HepG2 (cell line): Measurements from ENCODE around the gene MEX3A. TPM values are rescaled to one million over a fixed set of nuclear protein-coding genes. Genes with fewer than 3 reads are reported as not detected.
A peak's percentile ranks its signal among the peaks of the same experiment; 100 is the strongest.

Experiments used
- ARHGAP35 ChIP-seq: sonication (generic); formaldehyde crosslinking; IDR thresholded peaks from 2 replicates; pipeline ENCODE4 v1.9.0; 2022; ENCODE audit warnings: mild to moderate bottlenecking, inconsistent platforms, moderate library complexity, missing genetic modification reagents, borderline replicate concordance
- BRD4 ChIP-seq: sonication (generic); formaldehyde crosslinking; IDR thresholded peaks from 2 replicates; pipeline ENCODE4 v1.4.0; 2020; ENCODE audit warnings: missing genetic modification reagents
- CAMTA2 ChIP-seq: sonication (generic); formaldehyde crosslinking; IDR thresholded peaks from 2 replicates; pipeline ENCODE4 v1.4.0; 2020; ENCODE audit warnings: mild to moderate bottlenecking, missing genetic modification reagents, borderline replicate concordance
- CBX1 ChIP-seq: IDR thresholded peaks from one replicate; pipeline ENCODE4 v1.6.1; 2016; ENCODE audit warnings: antibody characterized with exemption, low read depth
- GTF2F1 ChIP-seq: fragments of 150-350 bp; IDR thresholded peaks from 2 replicates; pipeline ENCODE4 v1.6.1; 2014; ENCODE audit warnings: low read length
- KAT7 ChIP-seq: IDR thresholded peaks from 2 replicates; pipeline ENCODE4 v1.6.1; 2018; ENCODE audit warnings: borderline replicate concordance, missing compliant biosample characterization
- MAF1 ChIP-seq: sonication (generic); formaldehyde crosslinking; IDR thresholded peaks from 2 replicates; pipeline ENCODE4 v1.5.0; 2020; ENCODE audit warnings: missing genetic modification reagents, borderline replicate concordance
- NR2F2 ChIP-seq: IDR thresholded peaks from 2 replicates; pipeline ENCODE4 v1.6.1; 2012; ENCODE audit warnings: low read depth, inconsistent platforms, borderline replicate concordance
- NRL ChIP-seq: sonication (generic); formaldehyde crosslinking; IDR thresholded peaks from 2 replicates; pipeline ENCODE4 v1.5.0; 2020; ENCODE audit warnings: missing genetic modification reagents, mild to moderate bottlenecking, moderate library complexity, borderline replicate concordance
- POLR2A ChIP-seq, 2 experiments: IDR thresholded peaks; 2 replicates each; pipeline ENCODE4 v1.6.1; 2011; ENCODE audit warnings: low read depth in 2 of 2, low read length in 2 of 2, mild to moderate bottlenecking in 1 of 2, moderate library complexity in 1 of 2; ENCODE audit not compliant: insufficient read depth in 1 of 2
- PTBP1 ChIP-seq: fragments of 200-400 bp; formaldehyde crosslinking; IDR thresholded peaks from 2 replicates; pipeline ENCODE4 v1.6.1; 2018; ENCODE audit warnings: low read length, low read depth; ENCODE audit not compliant: poor library complexity, severe bottlenecking
- SMAD1 ChIP-seq: sonication (generic); formaldehyde crosslinking; IDR thresholded peaks from 2 replicates; pipeline ENCODE4 v1.4.0; 2020; ENCODE audit warnings: missing genetic modification reagents, low read depth, mild to moderate bottlenecking, borderline replicate concordance
- STAG1 ChIP-seq: sonication (generic); formaldehyde crosslinking; IDR thresholded peaks from 2 replicates; pipeline ENCODE4 v1.4.0; 2020; ENCODE audit warnings: missing genetic modification reagents
- ZBTB7B ChIP-seq: sonication (generic); formaldehyde crosslinking; IDR thresholded peaks from 2 replicates; pipeline ENCODE4 v1.4.0; 2020; ENCODE audit warnings: missing genetic modification reagents
- ZFP37 ChIP-seq: sonication (generic); formaldehyde crosslinking; IDR thresholded peaks from 2 replicates; pipeline ENCODE4 v1.4.0; 2020; ENCODE audit warnings: missing genetic modification reagents, borderline replicate concordance
- ZNF557 ChIP-seq: sonication (generic); formaldehyde crosslinking; IDR thresholded peaks from 2 replicates; pipeline ENCODE4 v1.4.0; 2020; ENCODE audit warnings: missing genetic modification reagents
- ZNF614 ChIP-seq: IDR thresholded peaks from 2 replicates; pipeline ENCODE4 v1.6.1; 2018; ENCODE audit warnings: missing biosample characterization, missing genetic modification reagents, inconsistent platforms, borderline replicate concordance
- polyA plus RNA-seq, 8 experiments: library from polyadenylated mRNA; depleted of rRNA in 3 of 8; stranded (reverse) in 7 of 8; unstranded in 1 of 8; fragments of >200 nt; fragmentation: Illumina TruSeq in 4 of 8; extraction: Trizol in 4 of 8; gene quantifications; 2 replicates each; pipeline versions ENCODE4 v1.2.1 to v1.2.3, GENCODE V29; 2011 to 2016; ENCODE audit warnings: low read depth in 4 of 8, missing spikeins in 1 of 8, mixed read lengths in 1 of 8; ENCODE audit not compliant: insufficient read depth in 1 of 8
- total RNA-seq, 5 experiments: library from RNA; depleted of rRNA; stranded (reverse); fragments of >200 nt; fragmentation: Illumina TruSeq; extraction: Trizol; gene quantifications; 2 replicates each; pipeline ENCODE4 v1.2.3, GENCODE V29; 2016; ENCODE audit warnings: low read depth in 1 of 5
- TF ChIP-seq, protein P1 (sequence below): sonication (generic); formaldehyde crosslinking; IDR thresholded peaks from 2 replicates; pipeline ENCODE4 v1.5.1; 2020; ENCODE audit warnings: mild to moderate bottlenecking, missing genetic modification reagents, moderate library complexity
- TF ChIP-seq, protein P2 (sequence below): sonication (generic); formaldehyde crosslinking; IDR thresholded peaks from 2 replicates; pipeline ENCODE4 v1.5.1; 2020; ENCODE audit warnings: mild to moderate bottlenecking, missing genetic modification reagents, borderline replicate concordance
- TF ChIP-seq, protein P3 (sequence below): sonication (generic); formaldehyde crosslinking; IDR thresholded peaks from 2 replicates; pipeline ENCODE4 v1.4.0; 2020; ENCODE audit warnings: missing genetic modification reagents, low read depth, mild to moderate bottlenecking, borderline replicate concordance
- TF ChIP-seq, protein P4 (sequence below): sonication (generic); formaldehyde crosslinking; IDR thresholded peaks from 2 replicates; pipeline ENCODE4 v1.4.0; 2020; ENCODE audit warnings: missing genetic modification reagents, borderline replicate concordance

The MEX3A gene
- total and polyA plus RNA-seq, 2 of the 13 experiments (the other 11 are each of a cell fraction or from before 2014, with no cell fraction given): 7.6 to 9.1 TPM

DNA sequence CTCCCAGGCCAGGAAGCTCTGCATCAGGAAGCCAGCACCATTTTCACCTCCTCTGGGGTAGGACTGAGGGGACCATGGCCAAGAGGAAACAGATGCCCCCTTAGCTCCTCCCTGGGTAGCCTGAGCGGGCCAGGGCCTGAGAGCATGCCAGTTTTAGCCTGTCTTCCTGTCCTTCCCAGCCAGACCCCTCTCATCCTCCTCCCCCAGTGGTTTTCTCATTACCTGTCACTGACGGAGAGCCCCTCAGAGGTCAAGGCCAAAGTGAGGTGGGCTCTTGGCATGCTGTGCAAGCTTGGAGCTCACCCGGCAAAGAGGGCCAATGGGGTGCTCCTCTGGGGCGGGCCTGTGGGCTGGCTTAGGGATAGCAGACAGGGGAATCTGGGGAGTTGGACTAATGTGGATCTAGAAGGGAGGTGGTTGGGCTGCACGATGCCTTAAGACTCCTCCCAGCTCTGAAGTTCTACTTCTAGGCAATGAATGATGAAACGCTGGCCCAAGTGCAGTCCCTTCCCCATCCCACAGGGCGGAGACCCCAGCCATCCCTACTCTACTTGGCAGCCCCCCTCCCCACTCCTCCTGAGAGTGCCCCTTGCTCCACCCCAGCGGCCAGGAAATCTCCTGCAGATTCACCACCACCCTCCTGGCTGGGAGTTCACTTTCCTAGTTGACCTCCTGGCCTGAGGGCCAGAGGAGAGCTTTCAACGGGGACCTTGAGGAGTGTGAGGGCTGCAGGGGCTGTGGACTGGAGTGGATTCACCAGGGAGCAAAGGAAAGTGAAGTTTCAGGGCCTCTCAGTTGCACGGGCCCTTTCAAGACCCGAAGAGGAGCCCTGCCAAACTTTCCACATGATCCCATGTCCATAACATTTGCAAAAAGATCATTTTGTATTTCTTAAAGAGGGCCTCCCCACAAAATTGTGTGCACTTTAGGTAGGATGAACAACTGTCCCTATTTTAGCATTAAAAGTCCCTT is 22.9 kb upstream of the MEX3A start (continued):
- no peak for TF ChIP-seq ZNF557 (CRISPR knock-in tag)
- TF ChIP-seq GTF2F1: no peak
- TF ChIP-seq POLR2A (IDR thresholded peaks at IDR 0.05; ENCODE audit: insufficient read depth in 1 of 2, low read depth in 2 of 2, low read length in 2 of 2): peak; percentile 31 to 46; a peak in 2 of 4 replicates
- TF ChIP-seq, protein P1, sequence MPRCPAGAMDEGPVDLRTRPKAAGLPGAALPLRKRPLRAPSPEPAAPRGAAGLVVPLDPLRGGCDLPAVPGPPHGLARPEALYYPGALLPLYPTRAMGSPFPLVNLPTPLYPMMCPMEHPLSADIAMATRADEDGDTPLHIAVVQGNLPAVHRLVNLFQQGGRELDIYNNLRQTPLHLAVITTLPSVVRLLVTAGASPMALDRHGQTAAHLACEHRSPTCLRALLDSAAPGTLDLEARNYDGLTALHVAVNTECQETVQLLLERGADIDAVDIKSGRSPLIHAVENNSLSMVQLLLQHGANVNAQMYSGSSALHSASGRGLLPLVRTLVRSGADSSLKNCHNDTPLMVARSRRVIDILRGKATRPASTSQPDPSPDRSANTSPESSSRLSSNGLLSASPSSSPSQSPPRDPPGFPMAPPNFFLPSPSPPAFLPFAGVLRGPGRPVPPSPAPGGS (CRISPR knock-in tag): no peak
- TF ChIP-seq, protein P2, sequence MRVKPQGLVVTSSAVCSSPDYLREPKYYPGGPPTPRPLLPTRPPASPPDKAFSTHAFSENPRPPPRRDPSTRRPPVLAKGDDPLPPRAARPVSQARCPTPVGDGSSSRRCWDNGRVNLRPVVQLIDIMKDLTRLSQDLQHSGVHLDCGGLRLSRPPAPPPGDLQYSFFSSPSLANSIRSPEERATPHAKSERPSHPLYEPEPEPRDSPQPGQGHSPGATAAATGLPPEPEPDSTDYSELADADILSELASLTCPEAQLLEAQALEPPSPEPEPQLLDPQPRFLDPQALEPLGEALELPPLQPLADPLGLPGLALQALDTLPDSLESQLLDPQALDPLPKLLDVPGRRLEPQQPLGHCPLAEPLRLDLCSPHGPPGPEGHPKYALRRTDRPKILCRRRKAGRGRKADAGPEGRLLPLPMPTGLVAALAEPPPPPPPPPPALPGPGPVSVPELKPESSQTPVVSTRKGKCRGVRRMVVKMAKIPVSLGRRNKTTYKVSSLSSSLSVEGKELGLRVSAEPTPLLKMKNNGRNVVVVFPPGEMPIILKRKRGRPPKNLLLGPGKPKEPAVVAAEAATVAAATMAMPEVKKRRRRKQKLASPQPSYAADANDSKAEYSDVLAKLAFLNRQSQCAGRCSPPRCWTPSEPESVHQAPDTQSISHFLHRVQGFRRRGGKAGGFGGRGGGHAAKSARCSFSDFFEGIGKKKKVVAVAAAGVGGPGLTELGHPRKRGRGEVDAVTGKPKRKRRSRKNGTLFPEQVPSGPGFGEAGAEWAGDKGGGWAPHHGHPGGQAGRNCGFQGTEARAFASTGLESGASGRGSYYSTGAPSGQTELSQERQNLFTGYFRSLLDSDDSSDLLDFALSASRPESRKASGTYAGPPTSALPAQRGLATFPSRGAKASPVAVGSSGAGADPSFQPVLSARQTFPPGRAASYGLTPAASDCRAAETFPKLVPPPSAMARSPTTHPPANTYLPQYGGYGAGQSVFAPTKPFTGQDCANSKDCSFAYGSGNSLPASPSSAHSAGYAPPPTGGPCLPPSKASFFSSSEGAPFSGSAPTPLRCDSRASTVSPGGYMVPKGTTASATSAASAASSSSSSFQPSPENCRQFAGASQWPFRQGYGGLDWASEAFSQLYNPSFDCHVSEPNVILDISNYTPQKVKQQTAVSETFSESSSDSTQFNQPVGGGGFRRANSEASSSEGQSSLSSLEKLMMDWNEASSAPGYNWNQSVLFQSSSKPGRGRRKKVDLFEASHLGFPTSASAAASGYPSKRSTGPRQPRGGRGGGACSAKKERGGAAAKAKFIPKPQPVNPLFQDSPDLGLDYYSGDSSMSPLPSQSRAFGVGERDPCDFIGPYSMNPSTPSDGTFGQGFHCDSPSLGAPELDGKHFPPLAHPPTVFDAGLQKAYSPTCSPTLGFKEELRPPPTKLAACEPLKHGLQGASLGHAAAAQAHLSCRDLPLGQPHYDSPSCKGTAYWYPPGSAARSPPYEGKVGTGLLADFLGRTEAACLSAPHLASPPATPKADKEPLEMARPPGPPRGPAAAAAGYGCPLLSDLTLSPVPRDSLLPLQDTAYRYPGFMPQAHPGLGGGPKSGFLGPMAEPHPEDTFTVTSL (CRISPR knock-in tag): no peak
- TF ChIP-seq CAMTA2 (CRISPR knock-in tag): no peak
- TF ChIP-seq ZFP37: no peak
- TF ChIP-seq, protein P3, sequence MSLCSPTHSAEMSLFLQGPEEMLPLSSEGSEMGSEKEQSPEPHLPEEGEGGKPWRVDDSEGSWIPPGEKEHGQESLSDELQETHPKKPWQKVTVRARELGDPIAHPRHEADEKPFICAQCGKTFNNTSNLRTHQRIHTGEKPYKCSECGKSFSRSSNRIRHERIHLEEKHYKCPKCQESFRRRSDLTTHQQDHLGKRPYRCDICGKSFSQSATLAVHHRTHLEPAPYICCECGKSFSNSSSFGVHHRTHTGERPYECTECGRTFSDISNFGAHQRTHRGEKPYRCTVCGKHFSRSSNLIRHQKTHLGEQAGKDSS (CRISPR knock-in tag): no peak
- TF ChIP-seq, protein P4, sequence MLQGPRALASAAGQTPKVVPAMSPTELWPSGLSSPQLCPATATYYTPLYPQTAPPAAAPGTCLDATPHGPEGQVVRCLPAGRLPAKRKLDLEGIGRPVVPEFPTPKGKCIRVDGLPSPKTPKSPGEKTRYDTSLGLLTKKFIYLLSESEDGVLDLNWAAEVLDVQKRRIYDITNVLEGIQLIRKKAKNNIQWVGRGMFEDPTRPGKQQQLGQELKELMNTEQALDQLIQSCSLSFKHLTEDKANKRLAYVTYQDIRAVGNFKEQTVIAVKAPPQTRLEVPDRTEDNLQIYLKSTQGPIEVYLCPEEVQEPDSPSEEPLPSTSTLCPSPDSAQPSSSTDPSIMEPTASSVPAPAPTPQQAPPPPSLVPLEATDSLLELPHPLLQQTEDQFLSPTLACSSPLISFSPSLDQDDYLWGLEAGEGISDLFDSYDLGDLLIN (CRISPR knock-in tag): no peak
- no peak for TF ChIP-seq ZNF614
- TF ChIP-seq ZBTB7B: peak; percentile 68; the same call in 1 of the 2 replicates
- no peak for TF ChIP-seq NR2F2
- TF ChIP-seq ARHGAP35: no peak
- no peak for TF ChIP-seq STAG1 (CRISPR knock-in tag)
- no peak for TF ChIP-seq BRD4 (CRISPR knock-in tag)
- no peak for TF ChIP-seq KAT7 (CRISPR knock-in tag)
- TF ChIP-seq CBX1: no peak
- TF ChIP-seq SMAD1 (CRISPR knock-in tag): no peak
- TF ChIP-seq MAF1 (CRISPR knock-in tag): no peak
- TF ChIP-seq NRL (CRISPR knock-in tag): no peak
- TF ChIP-seq PTBP1: no peak
